Bronchial smooth muscle cell (primary cell): ENCODE measurements around the gene LIME1. TPM values are rescaled to one million over a fixed set of nuclear protein-coding genes. Genes with fewer than 3 reads are reported as not detected.

Experiments used
- total RNA-seq: library from RNA; depleted of rRNA; stranded (reverse); fragments of >200 nt; gene quantifications from 2 replicates; pipeline ENCODE4 v1.2.1, GENCODE V29; 2014

LIME1 gene, protein sequence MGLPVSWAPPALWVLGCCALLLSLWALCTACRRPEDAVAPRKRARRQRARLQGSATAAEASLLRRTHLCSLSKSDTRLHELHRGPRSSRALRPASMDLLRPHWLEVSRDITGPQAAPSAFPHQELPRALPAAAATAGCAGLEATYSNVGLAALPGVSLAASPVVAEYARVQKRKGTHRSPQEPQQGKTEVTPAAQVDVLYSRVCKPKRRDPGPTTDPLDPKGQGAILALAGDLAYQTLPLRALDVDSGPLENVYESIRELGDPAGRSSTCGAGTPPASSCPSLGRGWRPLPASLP
- total RNA-seq, result 2.4 and 3.0 TPM in 2 replicates

DNA sequence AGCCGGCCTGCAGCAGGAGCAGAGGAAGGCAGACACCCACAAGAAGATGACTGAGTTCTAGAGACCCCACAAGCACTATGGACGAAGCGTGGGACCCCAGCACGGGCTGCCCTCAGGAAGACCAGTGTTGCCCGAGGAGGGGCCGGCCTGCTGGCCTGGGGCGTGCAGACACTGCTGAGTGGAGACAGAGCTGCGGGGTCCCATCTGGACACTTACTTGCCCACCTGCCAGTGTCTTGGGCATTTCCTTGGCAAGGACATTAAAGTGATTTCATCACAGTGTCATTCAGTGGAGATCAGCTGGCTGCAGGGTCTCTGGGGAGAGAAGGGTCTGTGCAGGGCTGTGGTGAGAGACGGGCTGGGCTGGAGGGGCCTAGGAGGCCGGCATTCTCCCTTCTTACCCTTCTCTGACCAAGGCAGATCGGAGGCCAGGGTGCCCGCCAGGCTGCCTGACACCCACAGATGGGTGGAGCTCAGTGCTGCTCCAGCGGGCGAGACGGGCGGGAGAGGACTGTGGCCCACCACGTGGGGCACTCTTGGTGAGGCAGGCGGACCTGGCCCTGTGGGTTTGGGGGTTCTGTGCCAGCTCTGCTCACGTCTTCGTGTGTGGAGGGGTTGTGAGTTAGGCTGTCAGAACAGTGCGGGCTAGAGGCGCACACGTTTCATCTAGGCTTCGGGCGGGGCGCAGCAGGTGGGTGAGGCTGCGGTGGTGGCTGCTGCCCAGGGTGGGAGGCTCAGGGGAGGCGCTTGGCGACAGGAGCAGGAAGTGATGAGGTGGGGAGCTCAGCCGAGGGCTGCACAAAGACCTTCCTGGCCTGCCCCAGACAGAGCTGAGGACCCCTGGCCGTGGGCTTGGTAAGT is at the start of gene LIME1:
LIME1 (plus strand) TSS at position 806 of the 860 bp plus-strand sequence. CDS start 886 bp downstream, outside the sequence.

DNA sequence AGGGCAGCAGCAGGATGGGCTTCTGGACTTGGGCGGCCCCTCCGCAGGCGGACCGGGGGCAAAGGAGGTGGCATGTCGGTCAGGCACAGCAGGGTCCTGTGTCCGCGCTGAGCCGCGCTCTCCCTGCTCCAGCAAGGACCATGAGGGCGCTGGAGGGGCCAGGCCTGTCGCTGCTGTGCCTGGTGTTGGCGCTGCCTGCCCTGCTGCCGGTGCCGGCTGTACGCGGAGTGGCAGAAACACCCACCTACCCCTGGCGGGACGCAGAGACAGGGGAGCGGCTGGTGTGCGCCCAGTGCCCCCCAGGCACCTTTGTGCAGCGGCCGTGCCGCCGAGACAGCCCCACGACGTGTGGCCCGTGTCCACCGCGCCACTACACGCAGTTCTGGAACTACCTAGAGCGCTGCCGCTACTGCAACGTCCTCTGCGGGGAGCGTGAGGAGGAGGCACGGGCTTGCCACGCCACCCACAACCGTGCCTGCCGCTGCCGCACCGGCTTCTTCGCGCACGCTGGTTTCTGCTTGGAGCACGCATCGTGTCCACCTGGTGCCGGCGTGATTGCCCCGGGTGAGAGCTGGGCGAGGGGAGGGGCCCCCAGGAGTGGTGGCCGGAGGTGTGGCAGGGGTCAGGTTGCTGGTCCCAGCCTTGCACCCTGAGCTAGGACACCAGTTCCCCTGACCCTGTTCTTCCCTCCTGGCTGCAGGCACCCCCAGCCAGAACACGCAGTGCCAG is 39.7 kb upstream of the LIME1 start, which contains the start of gene TNFRSF6B:
TNFRSF6B (plus strand) TSS at position 25 of the 729 bp plus-strand sequence; CDS start at position 141, 116 bp downstream.

DNA sequence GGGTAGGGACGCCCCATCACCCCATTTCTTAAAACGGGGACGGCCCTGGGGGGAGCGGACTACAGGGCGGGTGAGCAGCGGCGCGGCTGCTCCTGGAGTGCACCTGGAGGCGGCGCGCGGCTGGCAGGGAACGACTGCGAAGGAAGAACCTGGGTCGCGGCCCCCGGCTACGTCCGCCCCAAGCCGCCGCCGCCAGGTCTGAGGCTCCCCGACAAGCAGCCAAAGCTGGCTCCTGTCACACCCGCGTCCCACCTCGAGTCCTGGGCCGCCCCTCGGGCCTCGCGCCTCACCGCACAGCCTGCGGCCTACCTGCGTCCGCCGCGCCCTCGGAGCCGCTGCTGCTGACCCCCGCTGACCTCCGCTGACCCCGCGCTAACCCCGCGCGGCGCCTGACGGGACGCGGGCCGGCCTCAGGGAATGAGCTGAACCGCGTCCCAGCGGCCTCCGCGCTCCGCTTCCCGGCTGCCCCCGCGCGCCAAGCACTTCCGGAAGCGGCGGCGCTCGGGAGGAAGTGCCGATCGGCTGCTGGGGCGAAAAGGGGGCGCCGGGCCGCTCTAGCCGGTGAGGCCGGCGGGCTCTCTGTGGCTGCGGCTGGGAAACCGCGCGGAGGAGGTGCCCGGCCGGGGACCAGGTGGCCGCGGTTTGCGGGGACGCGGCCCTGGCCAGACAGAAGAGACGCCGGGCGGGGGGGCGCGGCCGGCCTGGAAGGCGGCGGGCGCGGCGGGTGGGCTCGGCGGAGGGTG is 28.7 kb upstream of the LIME1 start, which contains the start of the genes ARFRP1 and ZGPAT:
ARFRP1 (minus strand) TSS at position 419 of the 743 bp plus-strand sequence. CDS start 885 bp downstream, outside the sequence.
ZGPAT (plus strand) TSS at position 482 of the 743 bp plus-strand sequence. CDS start 542 bp downstream, outside the sequence.

DNA sequence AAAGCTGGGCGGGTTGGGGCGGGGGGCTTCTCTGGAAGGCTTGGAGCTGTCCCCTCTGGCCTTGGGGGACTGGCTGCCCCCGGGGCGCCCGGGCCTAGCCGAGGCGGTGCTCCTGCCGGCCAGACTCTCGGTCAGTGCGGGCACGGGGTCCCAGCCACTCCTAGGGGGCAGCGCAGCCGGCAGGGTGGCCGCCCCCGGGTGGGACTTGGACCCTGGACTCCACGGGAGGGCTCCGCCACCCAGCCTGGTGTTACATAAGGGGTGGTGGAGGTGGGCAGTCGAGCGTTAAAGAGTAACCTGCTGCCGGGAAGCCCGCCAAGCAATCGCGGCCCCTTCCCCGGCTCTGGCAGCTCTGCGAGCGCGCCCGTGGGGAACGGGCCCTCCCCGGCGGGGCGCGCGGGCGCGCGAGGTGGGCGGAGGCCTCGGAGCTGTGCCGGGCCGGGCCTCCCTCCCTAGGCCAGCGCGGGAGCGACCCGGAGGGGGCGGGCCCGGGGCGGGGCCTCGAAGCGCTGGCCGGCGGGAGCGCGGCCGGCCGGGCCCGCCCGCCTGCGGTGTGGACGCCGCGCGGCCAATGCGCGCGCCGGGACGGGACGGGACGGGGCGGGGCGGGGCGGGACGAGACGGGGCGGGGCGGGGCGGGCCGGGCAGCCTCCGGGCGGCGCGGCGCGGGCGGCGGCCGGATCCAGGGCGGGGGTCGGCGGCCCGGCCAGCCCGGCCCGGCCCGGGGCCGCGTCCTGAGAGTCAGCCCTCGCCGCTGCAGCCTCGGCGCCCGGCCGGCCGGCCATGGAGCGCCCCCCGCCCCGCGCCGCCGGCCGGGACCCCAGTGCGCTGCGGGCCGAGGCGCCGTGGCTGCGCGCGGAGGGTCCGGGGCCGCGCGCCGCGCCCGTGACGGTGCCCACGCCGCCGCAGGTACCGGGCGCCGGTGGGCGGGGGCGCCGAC is 2.9 kb downstream of the LIME1 start, which contains the start of gene SLC2A4RG:
SLC2A4RG (plus strand) TSS at position 647 of the 940 bp plus-strand sequence; CDS start at position 784, 137 bp downstream.

Other genes with a start within 250 kb of the LIME1 start
- 0.43 and 0.79 TPM in 2 replicates for gene EEF1A2, start 237.6 kb upstream of the LIME1 start, total RNA-seq
- 14.9 and 23.5 TPM in 2 replicates for gene PPDPF, start 215.9 kb upstream of the LIME1 start, total RNA-seq
- gene PTK6, start 199.3 kb upstream of the LIME1 start, total RNA-seq, result 0.09 and 0.16 TPM in 2 replicates
- gene SRMS, start 188.9 kb upstream of the LIME1 start, total RNA-seq, result not detected in 2 replicates
- gene FNDC11, start 182.5 kb upstream of the LIME1 start, total RNA-seq, result 0.60 and 0.95 TPM in 2 replicates
- 36.8 and 38.1 TPM in 2 replicates for gene HELZ2, start 162.4 kb upstream of the LIME1 start, total RNA-seq
- 6.0 and 6.5 TPM in 2 replicates for gene GMEB2, start 109.6 kb upstream of the LIME1 start, total RNA-seq
- gene STMN3, start 83.2 kb upstream of the LIME1 start, total RNA-seq, result 7.2 and 11.7 TPM in 2 replicates
- gene RTEL1, start 78.4 kb upstream of the LIME1 start, total RNA-seq, result 7.7 and 9.9 TPM in 2 replicates
- gene TNFRSF6B, start 40.0 kb upstream of the LIME1 start, total RNA-seq, result 0.52 and 18.1 TPM in 2 replicates
- 36.7 and 63.4 TPM in 2 replicates for gene ARFRP1, start 28.7 kb upstream of the LIME1 start, total RNA-seq
- gene ZGPAT, start 28.6 kb upstream of the LIME1 start, total RNA-seq, result 18.4 and 25.1 TPM in 2 replicates
- 17.7 and 18.8 TPM in 2 replicates for gene SLC2A4RG, start 3.1 kb downstream of the LIME1 start, total RNA-seq
- 23.6 and 54.7 TPM in 2 replicates for gene ZBTB46, start 94.6 kb downstream of the LIME1 start, total RNA-seq
- gene ABHD16B, start 124.8 kb downstream of the LIME1 start, total RNA-seq, result under 0.01 TPM in 1 of 2 replicates, not detected in the other
- 95.0 and 133 TPM in 2 replicates for gene TPD52L2, start 128.6 kb downstream of the LIME1 start, total RNA-seq
- 39.9 and 40.2 TPM in 2 replicates for gene DNAJC5, start 158.5 kb downstream of the LIME1 start, total RNA-seq
- 16.2 and 21.0 TPM in 2 replicates for gene UCKL1, start 219.8 kb downstream of the LIME1 start, total RNA-seq
- 5.2 and 5.8 TPM in 2 replicates for gene ZNF512B, start 233.3 kb downstream of the LIME1 start, total RNA-seq
- 0.34 and 0.47 TPM in 2 replicates for gene SAMD10, start 243.0 kb downstream of the LIME1 start, total RNA-seq
- gene PRPF6, start 244.5 kb downstream of the LIME1 start, total RNA-seq, result 65.7 and 90.4 TPM in 2 replicates